ENCODE measurements around the gene CTNNA3.

The CTNNA3 gene

GRCh38 chr10:66964946-66965345 lies 731.0 kb downstream of the CTNNA3 start:
- in situ Hi-C loops (cut with MboI; ENCODE audit: low sequenced_read_pairs): no loop called here

GRCh38 chr10:66958466-66958865 lies 737.5 kb downstream of the CTNNA3 start:
- in situ Hi-C loops (cut with MboI; ENCODE audit: low sequenced_read_pairs): no loop called here

DNA sequence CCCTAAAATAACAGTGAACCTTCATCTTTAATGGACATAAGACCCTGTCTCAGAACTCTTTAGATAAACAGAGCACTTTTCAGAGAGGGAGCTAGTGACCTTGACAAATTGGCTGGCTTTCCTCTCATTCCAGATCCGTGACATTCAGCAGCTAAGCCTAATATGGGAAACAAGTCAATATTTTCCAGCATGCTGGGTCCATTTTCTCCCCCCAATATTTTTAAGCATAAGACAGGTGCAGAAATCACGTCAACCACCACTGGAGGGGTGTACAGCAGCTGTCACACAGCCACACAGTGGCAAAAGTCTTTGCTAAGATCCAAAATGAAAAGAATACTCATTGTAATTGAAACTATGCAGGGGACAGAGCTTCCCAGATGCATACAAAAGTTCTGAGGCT lies 744.1 kb downstream of the CTNNA3 start:
- in situ Hi-C loops (cut with MboI; ENCODE audit: low sequenced_read_pairs): no loop called here

DNA sequence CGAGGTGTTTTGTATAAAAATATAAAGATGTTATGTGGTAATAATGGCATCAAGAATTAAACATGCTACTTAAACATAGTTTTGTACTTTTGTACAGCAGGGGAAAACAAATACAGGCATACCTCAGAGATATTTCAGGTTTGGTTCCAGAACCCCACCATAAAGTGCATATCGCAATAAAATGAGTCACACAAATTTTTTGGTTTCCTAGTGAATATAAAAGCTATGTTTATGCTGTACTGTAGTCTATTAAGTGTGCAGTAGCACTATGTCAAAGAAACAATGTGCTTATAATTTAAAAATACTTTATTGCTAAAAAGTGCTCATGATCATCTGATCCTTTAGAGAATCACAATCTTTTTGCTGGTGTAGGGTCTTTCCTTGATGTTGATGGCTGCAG lies 752.4 kb downstream of the CTNNA3 start:
- in situ Hi-C loops (cut with MboI; ENCODE audit: low sequenced_read_pairs): no loop called here

GRCh38 chr10:66942407-66942806 lies 753.6 kb downstream of the CTNNA3 start:
- in situ Hi-C loops (cut with MboI; ENCODE audit: low sequenced_read_pairs): no loop called here

DNA sequence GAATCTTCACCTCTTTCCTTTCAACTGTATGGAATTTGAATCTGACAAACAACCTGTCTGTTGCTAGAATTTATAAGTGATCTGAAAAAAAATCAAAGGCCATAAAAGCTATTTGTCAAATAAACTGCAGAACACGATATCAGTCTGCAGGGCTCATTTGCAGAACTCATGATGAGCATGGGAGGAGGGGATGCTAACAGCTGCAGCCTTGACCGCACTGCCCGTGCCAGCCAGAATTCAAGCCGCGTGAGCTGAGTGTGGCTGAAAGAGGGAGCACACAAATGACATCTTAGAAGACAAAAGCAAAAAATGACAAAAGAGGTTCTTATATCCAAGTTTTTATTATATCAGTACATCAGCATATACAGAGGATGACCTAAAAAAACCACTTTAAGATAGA lies 754.5 kb downstream of the CTNNA3 start:
- in situ Hi-C loops (cut with MboI; ENCODE audit: low sequenced_read_pairs): no loop called here

DNA sequence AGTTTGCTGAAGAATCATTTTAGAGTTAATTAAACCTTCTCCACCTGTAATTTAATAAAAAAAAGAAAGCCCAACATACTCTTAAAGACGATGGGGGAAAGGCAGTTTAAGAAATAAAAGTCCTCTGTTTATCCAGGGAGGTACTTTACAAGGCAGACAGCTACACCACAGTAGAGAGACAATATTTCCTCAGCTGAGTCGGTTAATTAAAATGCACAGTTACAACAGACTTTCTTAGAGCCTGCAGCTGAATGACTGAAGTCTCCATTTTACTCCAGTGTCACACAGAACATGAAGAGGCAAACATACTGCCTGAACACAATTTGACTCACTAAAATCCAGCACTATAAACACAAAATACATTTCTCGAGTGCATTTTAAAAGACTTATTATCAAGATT lies 755.0 kb downstream of the CTNNA3 start:
- in situ Hi-C loops (cut with MboI; ENCODE audit: low sequenced_read_pairs): no loop called here

DNA sequence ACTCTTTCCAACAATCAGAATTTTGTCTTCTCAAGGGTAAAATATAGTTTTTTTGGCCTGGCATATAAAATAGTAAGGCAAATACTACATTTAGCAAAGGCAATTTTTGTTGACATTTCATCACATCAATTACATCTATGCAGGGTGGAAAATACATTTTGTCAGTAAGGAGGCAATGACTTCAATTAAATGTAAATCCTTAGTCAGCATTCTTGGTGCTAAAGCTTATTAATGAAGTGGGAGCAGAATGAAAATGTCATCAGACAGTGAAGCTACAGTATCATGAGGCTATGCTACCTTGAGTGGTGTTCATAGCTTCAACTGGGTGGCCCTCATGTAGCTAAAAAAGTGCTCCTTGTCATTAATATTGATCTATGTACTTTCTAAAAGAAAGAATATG lies 761.3 kb downstream of the CTNNA3 start:
- in situ Hi-C loops (cut with MboI; ENCODE audit: low sequenced_read_pairs): no loop called here

GRCh38 chr10:66931949-66932343 lies 764.0 kb downstream of the CTNNA3 start:
- in situ Hi-C loops (cut with MboI; ENCODE audit: low sequenced_read_pairs): no loop called here

GRCh38 chr10:66931340-66931948 lies 764.6 kb downstream of the CTNNA3 start:
- in situ Hi-C loops (cut with MboI; ENCODE audit: low sequenced_read_pairs): no loop called here

GRCh38 chr10:66929375-66929774 lies 766.6 kb downstream of the CTNNA3 start:
- in situ Hi-C loops (cut with MboI; ENCODE audit: low sequenced_read_pairs): no loop called here

- in situ Hi-C loops (cut with MboI; ENCODE audit: low sequenced_read_pairs): no loop called here
Measured at GRCh38 chr10:66928776-66929175, 767.2 kb downstream of the CTNNA3 start.

DNA sequence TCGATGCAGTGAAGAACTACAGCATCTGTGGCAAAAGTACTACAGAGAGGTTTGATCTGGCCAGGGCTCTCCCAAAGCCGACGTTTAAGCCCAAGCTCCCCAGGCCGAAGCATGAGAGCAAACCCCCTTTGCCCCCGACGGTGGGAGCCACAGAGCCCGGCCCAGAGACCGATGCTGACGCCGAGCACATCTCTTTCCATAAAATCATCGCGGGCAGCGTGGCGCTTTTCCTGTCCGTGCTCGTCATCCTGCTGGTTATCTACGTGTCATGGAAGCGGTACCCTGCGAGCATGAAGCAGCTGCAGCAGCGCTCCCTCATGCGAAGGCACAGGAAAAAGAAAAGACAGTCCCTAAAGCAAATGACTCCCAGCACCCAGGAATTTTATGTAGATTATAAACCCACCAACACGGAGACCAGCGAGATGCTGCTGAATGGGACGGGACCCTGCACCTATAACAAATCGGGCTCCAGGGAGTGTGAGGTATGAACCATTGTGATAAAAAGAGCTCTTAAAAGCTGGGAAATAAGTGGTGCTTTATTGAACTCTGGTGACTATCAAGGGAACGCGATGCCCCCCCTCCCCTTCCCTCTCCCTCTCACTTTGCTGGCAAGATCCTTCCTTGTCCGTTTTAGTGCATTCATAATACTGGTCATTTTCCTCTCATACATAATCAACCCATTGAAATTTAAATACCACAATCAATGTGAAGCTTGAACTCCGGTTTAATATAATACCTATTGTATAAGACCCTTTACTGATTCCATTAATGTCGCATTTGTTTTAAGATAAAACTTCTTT lies 767.8 kb downstream of the CTNNA3 start:
- in situ Hi-C loops (cut with MboI; ENCODE audit: low sequenced_read_pairs): no loop called here

- in situ Hi-C loops (cut with MboI; ENCODE audit: low sequenced_read_pairs): no loop called here
Measured at GRCh38 chr10:66927251-66927935, 768.6 kb downstream of the CTNNA3 start.

DNA sequence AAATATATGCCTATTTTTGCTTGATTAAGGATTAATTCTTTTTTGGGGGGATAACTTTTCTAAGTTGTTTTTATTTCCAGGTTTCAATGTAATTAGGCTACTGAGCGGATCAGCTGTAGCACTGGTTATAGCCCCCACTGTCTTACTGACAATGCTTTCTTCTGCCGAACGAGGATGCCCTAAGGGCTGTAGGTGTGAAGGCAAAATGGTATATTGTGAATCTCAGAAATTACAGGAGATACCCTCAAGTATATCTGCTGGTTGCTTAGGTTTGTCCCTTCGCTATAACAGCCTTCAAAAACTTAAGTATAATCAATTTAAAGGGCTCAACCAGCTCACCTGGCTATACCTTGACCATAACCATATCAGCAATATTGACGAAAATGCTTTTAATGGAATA lies 769.2 kb downstream of the CTNNA3 start:
- in situ Hi-C loops (cut with MboI; ENCODE audit: low sequenced_read_pairs): no loop called here

DNA sequence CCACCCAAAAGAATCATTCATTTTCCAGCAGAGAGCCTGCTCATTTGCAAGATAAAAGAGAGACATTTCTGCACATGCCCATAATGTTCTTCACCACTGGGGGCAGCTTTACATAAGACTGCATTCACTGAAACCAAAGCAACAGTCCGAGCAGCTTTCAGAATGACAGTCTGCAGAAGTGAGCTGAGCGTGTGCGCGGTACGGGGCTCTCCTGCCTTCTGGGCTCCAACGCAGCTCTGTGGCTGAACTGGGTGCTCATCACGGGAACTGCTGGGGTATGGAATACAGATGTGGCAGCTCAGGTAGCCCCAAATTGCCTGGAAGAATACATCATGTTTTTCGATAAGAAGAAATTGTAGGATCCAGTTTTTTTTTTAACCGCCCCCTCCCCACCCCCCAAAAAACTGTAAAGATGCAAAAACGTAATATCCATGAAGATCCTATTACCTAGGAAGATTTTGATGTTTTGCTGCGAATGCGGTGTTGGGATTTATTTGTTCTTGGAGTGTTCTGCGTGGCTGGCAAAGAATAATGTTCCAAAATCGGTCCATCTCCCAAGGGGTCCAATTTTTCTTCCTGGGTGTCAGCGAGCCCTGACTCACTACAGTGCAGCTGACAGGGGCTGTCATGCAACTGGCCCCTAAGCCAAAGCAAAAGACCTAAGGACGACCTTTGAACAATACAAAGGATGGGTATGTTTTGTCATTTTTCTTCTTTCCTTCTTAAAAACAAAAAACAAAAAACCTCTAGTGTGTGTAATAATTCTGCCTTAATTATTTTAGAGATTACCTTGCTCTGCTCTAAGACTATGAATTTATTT lies 769.9 kb downstream of the CTNNA3 start, which contains the start of gene LRRTM3:
Gene LRRTM3 (plus strand): TSS at position 141 of the 820 bp plus-strand sequence.
- in situ Hi-C loops (cut with MboI; ENCODE audit: low sequenced_read_pairs): no loop called here

GRCh38 chr10:66925373-66925772 lies 770.6 kb downstream of the CTNNA3 start:
- in situ Hi-C loops (cut with MboI; ENCODE audit: low sequenced_read_pairs): no loop called here

DNA sequence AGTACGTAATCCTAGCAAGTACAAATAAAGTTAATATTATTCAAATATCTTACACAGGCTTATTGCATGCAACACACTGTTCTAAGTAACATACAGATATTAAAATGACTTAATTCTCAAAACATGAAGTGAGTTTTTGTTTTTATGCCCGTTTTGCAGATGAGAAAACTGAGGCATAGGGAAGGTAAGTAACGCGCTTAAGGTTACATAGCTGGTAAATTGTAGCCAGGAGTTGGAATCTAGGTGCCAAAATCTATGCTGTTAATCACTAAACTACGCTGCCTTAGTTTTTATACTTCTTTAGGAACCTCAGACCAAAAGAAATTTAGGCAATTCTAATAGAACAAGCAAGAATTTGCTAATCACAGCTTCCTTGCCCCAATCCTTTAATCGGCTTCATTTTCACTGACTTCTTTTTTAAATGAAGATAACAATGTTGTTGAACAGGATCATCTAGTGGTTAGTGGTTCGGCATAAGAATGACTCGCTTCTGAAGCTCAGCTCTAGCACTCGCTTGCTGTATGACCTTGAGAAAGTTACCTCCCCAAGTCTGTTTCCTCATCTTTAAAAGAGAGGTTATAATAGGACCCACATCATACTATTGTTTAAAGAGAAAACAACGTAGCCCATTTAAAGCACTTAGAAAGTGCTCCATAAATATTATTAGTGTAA lies 771.2 kb downstream of the CTNNA3 start:
- in situ Hi-C loops (cut with MboI; ENCODE audit: low sequenced_read_pairs): no loop called here

- in situ Hi-C loops (cut with MboI; ENCODE audit: low sequenced_read_pairs): no loop called here
Measured at GRCh38 chr10:66919248-66919647, 776.7 kb downstream of the CTNNA3 start.

DNA sequence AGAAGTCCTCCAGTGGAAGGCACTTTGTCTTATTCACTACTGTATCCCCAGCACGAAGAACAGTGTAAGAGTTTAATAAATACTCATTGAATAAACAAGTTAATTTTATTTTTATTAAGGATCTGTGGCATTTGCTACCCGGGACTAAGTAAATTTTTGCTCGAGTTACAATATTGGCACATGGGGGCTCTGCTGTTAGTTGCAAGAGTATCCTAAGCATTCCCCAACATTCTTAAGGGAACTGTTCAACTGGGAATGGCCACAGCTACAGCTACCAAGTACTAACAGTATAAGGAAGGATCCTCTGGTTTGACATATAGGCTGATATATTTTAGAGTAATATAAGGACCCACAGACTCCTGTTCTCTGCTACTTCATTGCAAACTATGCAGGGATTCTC lies 778.9 kb downstream of the CTNNA3 start:
- in situ Hi-C loops (cut with MboI; ENCODE audit: low sequenced_read_pairs): no loop called here

DNA sequence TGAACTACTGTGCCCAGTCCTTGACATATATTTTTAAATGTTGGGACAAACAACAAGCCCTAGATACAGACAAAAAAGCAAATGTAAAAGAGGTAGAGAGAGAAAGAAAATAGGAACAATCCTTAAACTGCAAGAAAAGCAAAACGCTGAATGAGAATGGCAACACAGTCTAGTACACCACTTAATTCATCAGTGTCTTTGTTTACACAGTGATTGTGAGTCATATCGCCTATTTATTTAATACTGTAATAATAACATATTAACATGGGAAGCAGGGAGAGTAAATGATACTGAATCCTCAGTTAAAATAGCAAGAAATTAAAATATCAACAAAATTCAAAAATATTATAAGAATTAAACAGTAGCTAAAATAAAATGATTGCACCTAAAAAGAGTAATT lies 780.0 kb downstream of the CTNNA3 start:
- in situ Hi-C loops (cut with MboI; ENCODE audit: low sequenced_read_pairs): no loop called here

Data from hTERT RPE-1 (cell line).